IPS-18a (cell line): ENCODE data around the gene MTCL3.
A peak's percentile ranks its signal among the peaks of the same experiment; 100 is the strongest.

ENCODE experiments used
- H3K27ac ChIP-seq: one replicate; pipeline ENCODE4 v1.5.1; 2013; ENCODE audit warnings: low read length
- H3K27me3 ChIP-seq: one replicate; pipeline ENCODE4 v1.6.1; 2013; ENCODE audit warnings: mild to moderate bottlenecking, low read length; ENCODE audit not compliant: control insufficient read depth, insufficient read depth
- H3K36me3 ChIP-seq: one replicate; pipeline ENCODE4 v1.6.1; 2013; ENCODE audit warnings: low read depth, low read length; ENCODE audit not compliant: control insufficient read depth
- H3K4me1 ChIP-seq: one replicate; pipeline ENCODE4 v1.6.1; 2013; ENCODE audit warnings: low read depth, low read length; ENCODE audit not compliant: control insufficient read depth
- H3K4me3 ChIP-seq: one replicate; pipeline ENCODE4 v1.5.1; 2013; ENCODE audit warnings: low read length
- H3K9ac ChIP-seq: one replicate; pipeline ENCODE4 v1.6.1; 2013; ENCODE audit warnings: mild to moderate bottlenecking, low read length, moderate library complexity
- H3K9me3 ChIP-seq: one replicate; pipeline ENCODE4 v1.6.1; 2013; ENCODE audit warnings: low read depth, low read length; ENCODE audit not compliant: control insufficient read depth

The MTCL3 gene

DNA sequence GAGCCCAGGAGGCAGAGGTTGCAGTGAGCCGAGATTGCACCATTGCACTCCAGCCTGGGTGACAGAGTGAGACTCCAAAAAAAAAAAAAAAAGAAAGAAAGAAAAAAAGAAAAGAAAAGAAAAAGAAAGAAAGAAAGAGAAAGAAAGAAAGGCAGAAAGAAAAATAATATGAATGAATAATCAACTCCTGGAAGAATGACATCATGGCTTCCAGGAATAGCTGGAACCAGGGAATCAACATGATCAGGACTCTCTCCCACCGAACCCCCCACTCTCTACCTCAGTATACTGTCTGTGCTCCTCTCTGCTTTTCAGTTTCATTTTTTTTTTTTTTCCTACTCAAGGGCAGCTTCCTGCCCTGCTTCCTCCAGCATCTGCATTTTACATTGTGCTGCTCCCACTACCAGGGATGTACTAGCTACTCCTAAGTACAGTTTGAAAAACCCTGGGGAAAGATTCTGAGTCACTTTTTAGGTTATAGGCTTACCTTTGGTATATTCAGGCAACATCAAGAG is 19.7 kb upstream of the MTCL3 start:
- Histone ChIP-seq H3K27ac (no peak overlapping the region), H3K36me3 (no peaks in the 10 kb centered on the region), H3K9me3 (no peaks in the 10 kb centered on the region), H3K4me1 (no peaks in the 10 kb centered on the region), H3K9ac (no peak overlapping the region), H3K4me3 (no peak overlapping the region), H3K27me3 (no peaks in the 10 kb centered on the region)

GRCh38 chr6:127533736-127534135 is 14.6 kb upstream of the MTCL3 start:
- no peaks in the 10 kb centered on the region for H3K36me3 ChIP-seq
- no peaks in the 10 kb centered on the region for H3K9me3 ChIP-seq
- no peak overlapping the region for H3K9ac ChIP-seq
- no peaks in the 10 kb centered on the region for H3K27me3 ChIP-seq
- no peak overlapping the region for H3K27ac ChIP-seq
- H3K4me3 ChIP-seq: no peak overlapping the region
- H3K4me1 ChIP-seq: no peaks in the 10 kb centered on the region

GRCh38 chr6:127533011-127533410 is 13.9 kb upstream of the MTCL3 start:
- H3K9ac ChIP-seq: no peak overlapping the region
- no peaks in the 10 kb centered on the region for H3K36me3 ChIP-seq
- H3K4me3 ChIP-seq: no peak overlapping the region
- no peak overlapping the region for H3K27ac ChIP-seq
- H3K9me3 ChIP-seq: no peaks in the 10 kb centered on the region
- no peaks in the 10 kb centered on the region for H3K4me1 ChIP-seq
- H3K27me3 ChIP-seq: no peaks in the 10 kb centered on the region

DNA sequence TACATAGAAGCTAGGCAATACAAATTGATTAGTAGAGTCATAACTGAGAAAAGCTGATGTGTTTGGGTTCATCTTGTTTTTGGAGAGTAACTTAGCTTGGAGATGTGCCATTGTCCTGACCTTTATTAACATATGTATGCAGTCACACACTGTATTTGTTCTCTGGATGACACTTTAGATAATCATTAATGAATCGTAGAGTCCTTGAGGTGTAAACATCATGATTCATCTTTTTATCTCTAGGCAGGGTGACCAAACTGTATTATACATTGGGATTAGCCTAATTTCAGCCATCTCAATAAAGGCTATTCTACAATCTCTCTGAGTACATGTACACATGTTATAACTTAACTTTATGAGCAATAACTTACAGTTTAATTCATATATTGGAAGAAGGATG is 3.6 kb upstream of the MTCL3 start:
- H3K4me1 ChIP-seq: peaks cover 10% of the 10 kb centered on the region
- H3K9ac ChIP-seq: no peak overlapping the region
- H3K4me3 ChIP-seq: no peak overlapping the region
- H3K9me3 ChIP-seq: no peaks in the 10 kb centered on the region
- H3K27me3 ChIP-seq: no peaks in the 10 kb centered on the region
- no peak overlapping the region for H3K27ac ChIP-seq
- H3K36me3 ChIP-seq: no peaks in the 10 kb centered on the region

GRCh38 chr6:127520066-127520465 is 931 bp upstream of the MTCL3 start:
- Histone ChIP-seq H3K4me1 (peaks cover 18% of the 10 kb centered on the region), H3K4me3 (peak overlapping the region; percentile 91), H3K27me3 (no peaks in the 10 kb centered on the region), H3K9me3 (no peaks in the 10 kb centered on the region), H3K9ac (peak overlapping the region; percentile 87), H3K27ac (no peak overlapping the region), H3K36me3 (no peaks in the 10 kb centered on the region)

- Histone ChIP-seq H3K4me1 (peaks cover 18% of the 10 kb centered on the region), H3K27me3 (peaks cover 4% of the 10 kb centered on the region), H3K27ac (peak overlapping the region; percentile 50), H3K36me3 (no peaks in the 10 kb centered on the region), H3K9me3 (no peaks in the 10 kb centered on the region), H3K9ac (peak overlapping the region; percentile 87), H3K4me3 (peak overlapping the region; percentile 91)
Measured at GRCh38 chr6:127519469-127519785, 292 bp upstream of the MTCL3 start.

DNA sequence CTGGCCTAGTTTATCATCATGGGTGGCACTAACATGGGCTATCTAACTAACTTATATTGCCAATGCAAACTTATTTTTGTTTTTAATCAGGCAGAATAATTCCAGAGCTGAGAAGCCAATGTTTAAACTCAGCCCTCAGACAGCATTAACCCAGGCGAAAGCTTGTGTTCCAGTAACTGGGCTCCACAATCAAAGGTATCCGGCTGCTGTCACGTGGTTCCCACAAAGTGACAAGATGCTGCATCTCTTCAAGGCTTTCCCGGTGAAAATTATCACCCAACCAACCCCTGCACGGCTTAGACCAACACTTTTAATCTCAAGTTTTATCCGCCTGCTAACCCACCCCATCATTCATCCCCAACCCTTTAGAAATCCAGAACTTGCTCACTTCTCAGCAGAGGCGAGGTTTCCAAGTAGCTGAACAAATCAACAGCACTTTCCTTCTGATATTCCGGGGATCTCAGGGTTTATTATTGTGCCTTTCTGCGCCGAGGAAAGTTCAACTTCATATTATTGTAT is 885 bp downstream of the MTCL3 start:
- Histone ChIP-seq H3K9me3 (no peaks in the 10 kb centered on the region), H3K36me3 (peaks cover 3% of the 10 kb centered on the region), H3K27ac (no peak overlapping the region), H3K4me3 (peak overlapping the region; percentile 91), H3K4me1 (peaks cover 18% of the 10 kb centered on the region), H3K27me3 (peaks cover 15% of the 10 kb centered on the region), H3K9ac (peak overlapping the region; percentile 87)

- Histone ChIP-seq H3K9me3 (no peaks in the 10 kb centered on the region), H3K36me3 (peaks cover 8% of the 10 kb centered on the region), H3K9ac (peak overlapping the region; percentile 87), H3K4me1 (peaks cover 18% of the 10 kb centered on the region), H3K4me3 (peak overlapping the region; percentile 91), H3K27ac (no peak overlapping the region), H3K27me3 (peaks cover 15% of the 10 kb centered on the region)
Measured at GRCh38 chr6:127517693-127518092, 1.4 kb downstream of the MTCL3 start.

DNA sequence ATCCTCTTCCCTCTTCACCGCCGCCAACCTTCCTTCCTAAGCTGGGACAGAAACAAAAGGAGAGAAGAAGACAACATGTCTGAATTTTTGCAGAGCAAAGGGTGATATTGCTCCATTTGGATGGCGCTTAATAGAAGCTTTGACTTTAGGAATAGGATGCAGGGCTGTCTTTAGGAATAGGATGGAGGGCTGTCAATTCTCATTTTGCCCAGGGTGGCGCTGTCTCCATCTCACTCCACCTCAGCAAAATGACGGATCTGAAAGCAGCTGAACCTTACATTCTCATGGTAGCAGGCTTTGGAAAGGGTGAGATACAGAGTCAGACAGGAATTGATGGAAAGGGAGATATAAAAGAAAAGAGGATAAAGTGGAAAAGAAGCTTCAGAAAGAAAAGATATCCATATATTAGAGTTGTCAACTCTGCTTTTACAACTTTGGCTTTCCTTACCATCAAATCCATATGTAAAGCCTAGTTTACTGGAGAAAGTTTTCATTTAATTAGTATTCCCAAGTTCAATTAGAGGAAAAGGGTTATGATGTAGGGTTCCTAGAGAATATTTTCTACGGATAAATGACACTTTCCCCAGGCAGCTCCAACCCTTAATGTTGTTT is 2.4 kb downstream of the MTCL3 start:
- H3K9ac ChIP-seq: peak overlapping the region; percentile 38
- H3K9me3 ChIP-seq: no peaks in the 10 kb centered on the region
- no peak overlapping the region for H3K27ac ChIP-seq
- H3K27me3 ChIP-seq: peaks cover 15% of the 10 kb centered on the region
- peak overlapping the region; percentile 91 for H3K4me3 ChIP-seq
- H3K4me1 ChIP-seq: peaks cover 18% of the 10 kb centered on the region
- peaks cover 18% of the 10 kb centered on the region for H3K36me3 ChIP-seq

GRCh38 chr6:127515794-127516661 is 3.1 kb downstream of the MTCL3 start:
- H3K4me3 ChIP-seq: peak overlapping the region; percentile 91
- H3K9me3 ChIP-seq: no peaks in the 10 kb centered on the region
- H3K9ac ChIP-seq: peak overlapping the region; percentile 38
- no peak overlapping the region for H3K27ac ChIP-seq
- H3K36me3 ChIP-seq: peaks cover 25% of the 10 kb centered on the region
- peaks cover 15% of the 10 kb centered on the region for H3K27me3 ChIP-seq
- H3K4me1 ChIP-seq: peaks cover 18% of the 10 kb centered on the region

DNA sequence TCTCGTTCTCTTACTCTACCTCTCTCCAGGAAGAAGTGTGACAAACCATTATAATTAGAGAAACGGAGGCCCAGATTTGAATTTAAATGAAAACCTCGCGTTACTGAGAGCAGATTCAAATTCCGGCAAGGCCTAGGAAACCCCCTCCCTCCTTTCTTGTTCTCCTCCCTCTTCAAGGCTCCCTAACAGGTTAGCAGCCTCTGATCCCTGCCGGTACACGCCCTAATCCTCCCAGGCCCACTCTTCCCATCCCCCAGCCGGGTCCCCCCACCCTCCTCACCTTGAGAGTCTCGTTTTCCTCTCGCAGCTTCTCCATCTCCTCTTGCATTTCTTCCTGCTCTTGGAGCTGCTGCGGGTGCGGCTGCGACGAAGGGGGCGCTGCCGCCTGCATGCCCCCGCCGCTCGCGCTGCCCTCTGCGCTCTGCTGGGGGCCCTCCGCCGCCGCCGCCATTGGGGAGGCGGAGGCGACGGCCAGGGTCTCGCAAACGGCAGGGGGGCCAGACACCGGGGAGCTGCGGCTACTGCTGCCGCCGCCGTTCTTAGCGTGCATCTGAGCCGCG is 3.8 kb downstream of the MTCL3 start:
- H3K9ac ChIP-seq: peak overlapping the region; percentile 38
- no peak overlapping the region for H3K27ac ChIP-seq
- peaks cover 15% of the 10 kb centered on the region for H3K27me3 ChIP-seq
- H3K4me1 ChIP-seq: peaks cover 18% of the 10 kb centered on the region
- peaks cover 32% of the 10 kb centered on the region for H3K36me3 ChIP-seq
- H3K4me3 ChIP-seq: peak overlapping the region; percentile 91
- H3K9me3 ChIP-seq: no peaks in the 10 kb centered on the region
